HepG2 (cell line): ENCODE measurements around the gene CDKL2.

ENCODE experiments used
- ASH2L ChIP-seq: fragments of 300-600, 200-600 bp; sonication (generic); IDR thresholded peaks from 2 replicates; pipeline ENCODE4 v1.7.0; 2017; ENCODE audit warnings: low read depth, mild to moderate bottlenecking, moderate library complexity, mixed read lengths, low read length; ENCODE audit not compliant: insufficient read length
- MXI1 ChIP-seq: IDR thresholded peaks from 3 replicates; pipeline ENCODE4 v1.6.1; 2012; ENCODE audit warnings: low read depth, low read length, inconsistent platforms, borderline replicate concordance
- NFE2 ChIP-seq: sonication (generic); formaldehyde crosslinking; IDR thresholded peaks from 2 replicates; pipeline ENCODE4 v1.4.0; 2020; ENCODE audit warnings: missing genetic modification reagents
- TP53 ChIP-seq: sonication (generic); formaldehyde crosslinking; conservative IDR thresholded peaks from 2 replicates; pipeline ENCODE4 v1.4.0; 2020; ENCODE audit warnings: missing genetic modification reagents
- ZFP37 ChIP-seq: sonication (generic); formaldehyde crosslinking; IDR thresholded peaks from 2 replicates; pipeline ENCODE4 v1.4.0; 2020; ENCODE audit warnings: missing genetic modification reagents, borderline replicate concordance
- ZSCAN31 ChIP-seq: sonication (generic); formaldehyde crosslinking; IDR thresholded peaks from 2 replicates; pipeline ENCODE4 v1.5.0; 2020; ENCODE audit warnings: low read depth, mild to moderate bottlenecking, missing genetic modification reagents
- TF ChIP-seq, protein P1 (sequence below), 2 experiments: sonication (generic) in 1 of 2; formaldehyde crosslinking in 1 of 2; IDR thresholded peaks; 2 replicates each; pipeline versions ENCODE4 v1.5.1 to v1.6.1; 2011 to 2020; ENCODE audit warnings: borderline replicate concordance in 1 of 2, low read depth in 1 of 2, low read length in 1 of 2, mild to moderate bottlenecking in 1 of 2, missing genetic modification reagents in 1 of 2, moderate library complexity in 1 of 2

DNA sequence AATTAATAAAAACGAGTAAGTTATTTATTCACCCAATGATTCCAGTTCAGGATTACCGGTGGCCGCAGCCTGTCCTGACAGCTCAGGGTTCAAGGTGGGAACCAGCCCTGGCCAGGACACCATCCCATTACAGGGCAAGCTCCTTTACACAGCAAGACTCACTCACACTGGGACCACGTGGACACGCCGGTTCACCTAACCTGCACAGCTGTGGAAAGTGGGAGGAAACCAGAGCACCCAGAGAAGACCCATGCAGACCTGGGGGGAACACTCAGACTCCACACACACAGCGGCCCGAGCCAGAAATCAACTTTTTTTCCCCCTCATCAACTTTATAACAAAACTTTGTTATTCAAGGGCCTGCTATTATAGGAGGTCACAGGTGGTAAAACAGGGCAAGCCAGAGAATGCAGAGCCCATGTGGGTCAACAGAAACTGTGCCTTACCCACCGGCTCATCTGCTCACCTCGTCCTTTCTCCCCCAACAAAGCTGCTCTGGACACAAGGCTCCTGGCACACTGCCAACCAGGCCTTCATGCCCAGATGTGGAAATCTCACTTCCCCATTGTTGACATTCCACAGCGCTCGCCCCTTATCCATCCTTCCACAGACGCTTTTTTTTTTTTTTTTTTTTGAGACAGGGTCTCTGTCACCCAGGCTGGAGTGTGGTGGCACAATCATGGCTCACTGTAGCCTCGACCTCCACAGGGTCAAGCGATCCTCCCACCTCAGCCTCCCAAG, 82.5 kb downstream of the CDKL2 start:
- no peak for TF ChIP-seq ZFP37 (CRISPR knock-in tag)
- TF ChIP-seq MXI1: no peak
- no peak for TF ChIP-seq NFE2 (CRISPR knock-in tag)
- no peak for TF ChIP-seq TP53 (CRISPR knock-in tag)
- TF ChIP-seq ASH2L: no peak
- no peak for TF ChIP-seq ZSCAN31 (CRISPR knock-in tag)
- TF ChIP-seq, protein P1, sequence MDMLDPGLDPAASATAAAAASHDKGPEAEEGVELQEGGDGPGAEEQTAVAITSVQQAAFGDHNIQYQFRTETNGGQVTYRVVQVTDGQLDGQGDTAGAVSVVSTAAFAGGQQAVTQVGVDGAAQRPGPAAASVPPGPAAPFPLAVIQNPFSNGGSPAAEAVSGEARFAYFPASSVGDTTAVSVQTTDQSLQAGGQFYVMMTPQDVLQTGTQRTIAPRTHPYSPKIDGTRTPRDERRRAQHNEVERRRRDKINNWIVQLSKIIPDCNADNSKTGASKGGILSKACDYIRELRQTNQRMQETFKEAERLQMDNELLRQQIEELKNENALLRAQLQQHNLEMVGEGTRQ (IDR thresholded peaks at IDR 0.05; ENCODE audit: low read depth, low read length): no peak
- TF ChIP-seq, protein P1 (CRISPR knock-in tag; IDR thresholded peaks at IDR 0.05; ENCODE audit: borderline replicate concordance): no peak
